Right lobe of liver (tissue), 4 donors: Measurements from ENCODE around the gene RAD50.

Experiments used
- CTCF ChIP-seq, 4 donors: fragments of 200-600 bp in 3 of 4; fragments of 450-650 bp in 1 of 4; IDR thresholded peaks; one replicate each; pipeline versions ENCODE4 v1.5.1 to v1.8.0; 2016 to 2022; ENCODE audit warnings: antibody characterized with exemption in 4 of 4, mild to moderate bottlenecking in 2 of 4
- POLR2A ChIP-seq: fragments of 450-650 bp; IDR thresholded peaks from one replicate; pipeline ENCODE4 v1.6.1; 2017; ENCODE audit warnings: antibody characterized with exemption, mild to moderate bottlenecking
- donor health status: DM: no; HTN: no; CAD: no.
- donor health status: DM: no; HTN: no; CAD: no.
- donor health status: DM: no; HTN: yes; CAD: no.

DNA sequence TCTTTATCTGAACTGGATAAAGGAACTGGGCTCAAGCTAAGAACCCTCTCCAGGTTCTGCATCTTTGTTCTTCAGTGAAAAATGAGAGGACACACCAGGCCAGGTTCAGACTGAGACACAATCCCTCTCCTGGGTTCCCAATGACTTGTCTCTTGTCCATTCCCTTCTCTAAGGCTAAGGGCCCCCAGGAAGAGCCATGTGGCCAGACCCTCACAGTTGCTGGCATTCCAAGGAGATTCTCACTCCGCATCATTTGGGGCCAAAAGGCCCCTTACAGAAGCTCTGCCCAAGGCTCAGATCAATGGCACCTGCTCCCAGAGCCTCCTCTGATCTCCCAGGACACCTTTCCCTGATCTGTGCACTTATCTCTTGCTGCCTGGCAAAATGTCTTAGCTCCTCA lies 122.0 kb downstream of the RAD50 start:
- TF ChIP-seq CTCF (IDR thresholded peaks at IDR 0.05) (no peak), POLR2A (no peak)
